ENCODE results near the gene SLC25A12.

SLC25A12 gene

DNA sequence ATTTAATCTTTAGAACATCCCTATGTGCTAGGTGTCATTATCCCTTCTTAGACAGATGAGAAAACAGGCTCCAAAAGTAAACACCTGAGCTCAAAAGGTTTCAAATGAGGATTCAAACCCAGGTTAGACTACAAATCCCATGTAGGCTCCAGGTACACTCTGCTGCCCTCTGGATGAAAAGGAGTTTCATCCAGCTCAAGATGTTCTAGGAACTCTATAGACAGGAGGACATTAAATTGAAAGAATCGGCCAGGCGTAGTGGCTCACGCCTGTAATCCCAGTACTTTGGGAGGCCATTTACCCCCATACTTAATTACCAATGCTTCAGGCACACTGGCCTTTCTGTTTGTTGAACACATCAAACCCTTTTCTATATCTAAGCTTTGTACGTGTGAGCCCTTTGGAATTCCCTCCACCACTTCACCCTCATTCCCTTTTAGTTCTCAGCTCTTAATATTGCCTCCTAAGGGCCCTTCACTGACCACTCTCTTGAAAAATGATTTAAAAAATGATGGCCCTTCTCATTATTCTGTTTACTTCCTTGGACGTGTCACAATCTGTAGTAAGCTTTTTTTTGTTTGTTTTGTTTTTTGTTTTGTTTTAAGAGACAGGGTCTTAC is 10.7 kb downstream of the SLC25A12 start:
- H3K4me3 ChIP-seq (ENCODE audit: low read length): no peak overlapping the region

DNA sequence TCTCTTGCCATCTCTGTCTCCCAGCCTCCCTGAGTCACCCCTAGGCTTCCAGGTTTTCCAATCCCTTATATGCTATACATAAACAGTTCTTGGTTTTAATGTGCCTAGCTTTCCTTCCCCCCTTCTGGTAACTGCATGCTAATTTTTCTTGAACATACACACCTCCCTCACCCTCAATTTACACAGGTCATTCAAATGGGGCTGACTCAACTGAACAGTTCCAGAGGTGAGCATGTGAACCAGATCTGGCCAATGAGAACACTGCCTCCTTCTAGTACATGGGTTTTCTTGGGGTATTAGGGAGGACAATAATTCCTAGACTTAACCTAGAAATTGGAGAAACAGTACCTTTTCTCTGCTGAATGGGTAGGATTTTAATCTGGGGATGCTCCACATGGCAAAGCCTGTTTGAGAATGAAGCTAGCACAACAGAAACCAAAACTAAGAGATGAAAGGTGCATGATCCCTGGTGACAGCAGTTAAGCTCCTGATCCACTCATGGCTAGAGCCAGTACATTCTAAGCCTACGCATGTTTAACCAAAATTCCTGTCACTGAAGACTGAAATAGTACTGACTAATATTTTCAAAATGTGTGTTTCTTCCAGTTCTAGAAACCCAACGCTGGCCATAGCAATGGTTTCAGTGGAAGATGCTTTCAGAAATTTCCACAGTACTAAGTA is 11.8 kb downstream of the SLC25A12 start:
- no peak overlapping the region for H3K4me2 ChIP-seq (ENCODE audit: low read length)
- no peaks in the 10 kb centered on the region for H3K36me3 ChIP-seq (ENCODE audit: insufficient read depth, low read length)
- no peaks in the 10 kb centered on the region for H3K27me3 ChIP-seq (ENCODE audit: control insufficient read depth, insufficient read depth, low read length)
- H3K9me3 ChIP-seq (replicated peaks; ENCODE audit: low read length): no peaks in the 10 kb centered on the region
- no peak overlapping the region for H3K9ac ChIP-seq (ENCODE audit: low read depth, low read length)
- H3K4me1 ChIP-seq (ENCODE audit: control insufficient read depth, insufficient read depth, low read length): peaks cover 9% of the 10 kb centered on the region
- H3K4me3 ChIP-seq (ENCODE audit: low read length): no peak overlapping the region

More for the DNA sequence above, 10.7 kb downstream of the SLC25A12 start:
- Histone ChIP-seq H3K4me2 (ENCODE audit: low read length) (no peak overlapping the region), H3K36me3 (ENCODE audit: insufficient read depth, low read length) (no peaks in the 10 kb centered on the region), H3K27me3 (ENCODE audit: control insufficient read depth, insufficient read depth, low read length) (no peaks in the 10 kb centered on the region), H3K9me3 (replicated peaks; ENCODE audit: low read length) (no peaks in the 10 kb centered on the region), H3K4me1 (ENCODE audit: control insufficient read depth, insufficient read depth, low read length) (peaks cover 4% of the 10 kb centered on the region), H3K9ac (ENCODE audit: low read depth, low read length) (no peak overlapping the region)

DNA sequence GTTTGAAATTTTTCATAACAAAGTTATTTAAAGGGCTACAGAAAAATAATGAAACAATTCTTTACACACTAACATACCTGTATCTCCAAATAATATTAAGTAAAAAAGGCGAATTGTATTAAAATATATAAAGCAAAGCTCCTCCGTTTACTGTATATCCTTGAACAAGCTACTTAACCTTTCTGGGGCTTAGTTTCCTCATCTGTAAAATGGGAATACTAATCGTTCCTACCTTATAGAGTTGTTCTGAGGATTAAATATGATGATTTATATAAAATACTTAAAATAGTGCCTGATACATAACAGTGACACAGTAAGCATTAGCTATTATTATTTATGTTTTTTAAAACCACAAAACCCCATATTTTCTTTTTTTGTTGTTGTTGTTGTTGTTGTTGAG is 13.3 kb downstream of the SLC25A12 start:
- Histone ChIP-seq H3K4me2 (ENCODE audit: low read length) (no peak overlapping the region), H3K27me3 (ENCODE audit: control insufficient read depth, insufficient read depth, low read length) (no peaks in the 10 kb centered on the region), H3K9me3 (replicated peaks; ENCODE audit: low read length) (no peaks in the 10 kb centered on the region), H3K4me3 (ENCODE audit: low read length) (no peak overlapping the region), H3K9ac (ENCODE audit: low read depth, low read length) (no peak overlapping the region), H3K4me1 (ENCODE audit: control insufficient read depth, insufficient read depth, low read length) (peaks cover 9% of the 10 kb centered on the region), H3K36me3 (ENCODE audit: insufficient read depth, low read length) (no peaks in the 10 kb centered on the region)

DNA sequence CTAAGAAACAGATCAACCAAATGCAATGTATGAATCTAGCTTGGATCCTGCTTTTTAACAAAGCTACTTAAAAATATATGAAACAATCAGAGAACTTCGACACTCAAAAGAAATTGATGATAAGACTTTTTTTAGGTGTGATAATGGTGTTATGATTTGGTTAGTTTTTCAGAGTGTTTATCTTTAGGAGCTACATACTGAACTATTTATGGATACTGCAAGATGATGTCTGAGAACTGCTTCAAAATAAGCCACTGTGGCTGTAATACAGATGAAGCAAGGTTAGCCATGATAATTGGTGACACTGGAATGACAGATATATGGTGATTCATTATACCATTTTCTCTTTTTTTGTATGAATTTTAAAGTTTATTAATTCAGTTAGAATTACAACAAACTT is 14.2 kb downstream of the SLC25A12 start:
- Histone ChIP-seq H3K27me3 (ENCODE audit: control insufficient read depth, insufficient read depth, low read length) (no peaks in the 10 kb centered on the region), H3K36me3 (ENCODE audit: insufficient read depth, low read length) (peaks cover 5% of the 10 kb centered on the region), H3K9ac (ENCODE audit: low read depth, low read length) (no peak overlapping the region), H3K4me3 (ENCODE audit: low read length) (no peak overlapping the region), H3K4me2 (ENCODE audit: low read length) (no peak overlapping the region), H3K9me3 (replicated peaks; ENCODE audit: low read length) (no peaks in the 10 kb centered on the region), H3K4me1 (ENCODE audit: control insufficient read depth, insufficient read depth, low read length) (peaks cover 9% of the 10 kb centered on the region)

DNA sequence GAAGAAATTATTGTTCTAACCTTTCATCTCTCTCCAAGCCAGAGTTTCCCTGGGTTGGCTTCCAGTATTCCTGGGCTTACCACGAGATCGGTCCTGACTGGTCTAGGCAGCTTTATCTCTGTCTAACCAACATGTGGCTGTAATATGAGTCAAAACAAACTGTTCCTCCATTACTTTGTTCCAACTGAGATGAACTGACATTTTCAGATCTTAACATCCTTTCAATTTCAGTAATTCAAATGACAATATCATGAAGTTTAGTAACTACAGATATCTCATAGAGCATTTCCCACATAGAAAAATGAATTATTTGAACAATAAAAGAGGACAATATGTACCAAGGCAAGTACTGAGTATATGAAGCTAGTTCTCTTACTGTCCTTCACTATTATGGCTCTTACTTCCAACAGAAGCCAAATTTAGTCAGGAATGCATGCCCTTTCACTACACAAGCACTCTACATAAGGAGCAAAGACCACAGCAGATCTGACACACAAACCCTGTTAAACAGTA is 15.5 kb downstream of the SLC25A12 start:
- Histone ChIP-seq H3K4me3 (ENCODE audit: low read length) (no peak overlapping the region), H3K27me3 (ENCODE audit: control insufficient read depth, insufficient read depth, low read length) (no peaks in the 10 kb centered on the region), H3K9me3 (replicated peaks; ENCODE audit: low read length) (no peaks in the 10 kb centered on the region), H3K9ac (ENCODE audit: low read depth, low read length) (no peak overlapping the region), H3K36me3 (ENCODE audit: insufficient read depth, low read length) (peaks cover 7% of the 10 kb centered on the region), H3K4me2 (ENCODE audit: low read length) (peak overlapping the region; percentile 22), H3K4me1 (ENCODE audit: control insufficient read depth, insufficient read depth, low read length) (peaks cover 9% of the 10 kb centered on the region)

DNA sequence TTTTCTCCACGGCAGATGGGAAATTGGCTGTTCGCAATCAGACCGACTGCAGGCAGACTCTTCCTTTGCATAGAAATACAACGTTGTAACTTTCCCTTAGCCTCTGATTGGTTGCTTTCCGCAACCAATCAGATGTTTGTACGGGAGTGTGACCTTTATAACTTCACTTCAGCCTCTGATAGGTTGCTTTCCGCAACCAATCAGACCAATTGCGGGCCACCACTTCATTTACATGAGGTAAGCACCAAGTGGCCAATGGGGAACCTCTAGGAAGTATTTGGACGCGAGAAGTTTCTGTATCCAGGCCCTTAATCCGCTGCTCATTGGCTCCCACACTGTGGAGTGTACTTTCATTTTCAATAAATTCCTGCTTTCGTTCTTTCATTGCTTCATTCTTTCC is 19.1 kb downstream of the SLC25A12 start:
- H3K9ac ChIP-seq (ENCODE audit: low read depth, low read length): no peak overlapping the region
- H3K4me3 ChIP-seq (ENCODE audit: low read length): no peak overlapping the region
- no peak overlapping the region for H3K4me2 ChIP-seq (ENCODE audit: low read length)
- H3K9me3 ChIP-seq (replicated peaks; ENCODE audit: low read length): no peaks in the 10 kb centered on the region
- peaks cover 9% of the 10 kb centered on the region for H3K4me1 ChIP-seq (ENCODE audit: control insufficient read depth, insufficient read depth, low read length)
- peaks cover 10% of the 10 kb centered on the region for H3K36me3 ChIP-seq (ENCODE audit: insufficient read depth, low read length)
- H3K27me3 ChIP-seq (ENCODE audit: control insufficient read depth, insufficient read depth, low read length): no peaks in the 10 kb centered on the region

DNA sequence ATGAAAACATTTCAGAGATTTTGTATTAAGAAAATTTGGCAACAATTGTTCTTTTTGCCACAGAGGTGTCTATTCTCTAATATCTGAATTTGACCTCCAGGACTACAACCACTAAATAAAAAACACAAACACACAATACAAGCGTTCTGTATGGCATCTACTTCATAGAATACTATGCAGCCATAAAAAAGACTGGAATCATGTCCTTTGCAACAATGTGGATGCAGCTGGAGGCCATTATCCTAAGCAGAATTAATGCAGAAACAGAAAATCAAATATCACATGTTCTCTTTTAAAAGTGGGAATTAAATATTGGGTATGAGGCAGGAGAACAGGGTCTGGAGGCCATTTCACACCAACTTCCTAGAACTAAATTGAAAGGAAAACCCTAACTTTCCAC is 19.5 kb downstream of the SLC25A12 start:
- Histone ChIP-seq H3K9ac (ENCODE audit: low read depth, low read length) (no peak overlapping the region), H3K4me3 (ENCODE audit: low read length) (no peak overlapping the region), H3K4me1 (ENCODE audit: control insufficient read depth, insufficient read depth, low read length) (peaks cover 9% of the 10 kb centered on the region), H3K9me3 (replicated peaks; ENCODE audit: low read length) (no peaks in the 10 kb centered on the region), H3K36me3 (ENCODE audit: insufficient read depth, low read length) (peaks cover 10% of the 10 kb centered on the region), H3K27me3 (ENCODE audit: control insufficient read depth, insufficient read depth, low read length) (no peaks in the 10 kb centered on the region), H3K4me2 (ENCODE audit: low read length) (no peak overlapping the region)

DNA sequence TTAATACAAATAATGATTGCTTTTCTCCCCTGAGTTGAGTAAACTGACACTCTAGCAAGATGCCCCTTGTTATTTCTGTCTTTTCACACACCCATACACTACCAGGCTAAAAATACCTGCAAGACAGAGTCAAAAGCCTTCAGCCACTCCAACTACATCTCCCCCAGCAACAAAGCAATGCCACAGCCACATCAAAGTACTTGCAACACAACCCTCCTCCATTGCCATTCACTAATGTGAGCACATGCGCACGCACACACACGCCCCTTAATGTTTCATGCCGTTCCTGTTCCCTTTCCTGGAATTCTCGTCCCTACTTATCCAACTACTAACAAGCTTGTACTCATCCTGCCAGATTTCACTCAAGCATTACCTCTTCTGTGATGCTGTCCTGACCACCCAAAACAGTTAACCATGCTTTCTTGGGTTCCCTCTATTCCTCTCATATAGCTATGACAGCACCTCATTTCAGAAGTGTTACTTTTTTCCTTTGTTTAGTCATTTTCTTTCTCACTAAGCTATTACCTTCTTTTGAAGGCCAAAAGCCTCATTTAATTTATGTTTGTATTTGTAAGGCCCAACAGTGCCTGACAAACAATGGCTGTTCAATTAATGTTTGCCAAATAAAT is 29.6 kb downstream of the SLC25A12 start:
- no peak overlapping the region for H3K9ac ChIP-seq (ENCODE audit: low read depth, low read length)
- H3K4me3 ChIP-seq (ENCODE audit: low read length): no peak overlapping the region
- no peak overlapping the region for H3K4me2 ChIP-seq (ENCODE audit: low read length)
- no peaks in the 10 kb centered on the region for H3K36me3 ChIP-seq (ENCODE audit: insufficient read depth, low read length)
- no peaks in the 10 kb centered on the region for H3K4me1 ChIP-seq (ENCODE audit: control insufficient read depth, insufficient read depth, low read length)
- no peaks in the 10 kb centered on the region for H3K9me3 ChIP-seq (replicated peaks; ENCODE audit: low read length)
- no peaks in the 10 kb centered on the region for H3K27me3 ChIP-seq (ENCODE audit: control insufficient read depth, insufficient read depth, low read length)

DNA sequence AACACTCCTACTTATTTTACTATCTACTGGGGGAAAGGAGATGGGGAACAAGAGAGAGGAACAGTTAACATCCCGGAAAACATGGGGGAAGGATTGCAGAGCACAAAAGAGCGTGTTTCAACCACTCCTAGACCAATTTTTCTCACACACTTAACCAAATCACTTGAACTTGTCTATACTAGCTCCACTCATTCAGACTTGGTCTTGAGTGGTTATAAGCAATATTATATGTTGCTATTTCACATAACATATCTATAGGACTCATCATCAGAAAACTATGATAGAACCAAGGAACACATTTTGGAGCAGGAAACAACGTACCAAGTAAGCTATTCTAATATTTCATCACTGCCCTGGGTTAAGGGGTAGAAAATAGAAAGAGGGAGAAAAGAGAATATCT is 31.5 kb downstream of the SLC25A12 start:
- H3K4me2 ChIP-seq (ENCODE audit: low read length): no peak overlapping the region
- H3K4me1 ChIP-seq (ENCODE audit: control insufficient read depth, insufficient read depth, low read length): peaks cover 4% of the 10 kb centered on the region
- H3K9me3 ChIP-seq (replicated peaks; ENCODE audit: low read length): no peaks in the 10 kb centered on the region
- H3K4me3 ChIP-seq (ENCODE audit: low read length): no peak overlapping the region
- no peak overlapping the region for H3K9ac ChIP-seq (ENCODE audit: low read depth, low read length)
- no peaks in the 10 kb centered on the region for H3K36me3 ChIP-seq (ENCODE audit: insufficient read depth, low read length)
- no peaks in the 10 kb centered on the region for H3K27me3 ChIP-seq (ENCODE audit: control insufficient read depth, insufficient read depth, low read length)

DNA sequence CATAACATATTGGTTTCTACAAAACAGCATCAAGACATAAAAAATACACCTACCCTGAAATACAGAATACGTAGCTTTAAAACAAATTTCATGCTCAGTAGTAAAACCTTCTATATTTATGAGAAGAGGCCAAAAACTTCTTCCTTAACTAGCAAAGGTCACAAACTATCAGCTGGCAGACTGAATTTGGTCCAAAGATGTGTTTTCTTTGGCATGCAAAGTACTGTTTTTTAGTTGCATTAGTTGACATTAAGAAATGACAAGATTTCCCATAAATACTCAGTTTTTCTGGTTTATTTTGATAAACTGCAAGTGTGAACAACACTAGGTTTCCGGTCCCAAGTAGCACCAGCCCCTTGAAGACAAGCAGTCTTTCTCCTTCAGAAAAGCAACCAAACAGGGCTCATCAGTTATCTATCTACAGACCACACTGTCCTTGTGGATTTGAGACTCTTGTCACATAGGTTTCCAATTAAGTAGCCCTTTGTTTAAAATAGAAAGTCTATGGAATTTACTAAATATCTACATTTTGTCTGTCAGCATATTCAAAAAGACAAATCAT is 35.6 kb downstream of the SLC25A12 start:
- H3K27me3 ChIP-seq (ENCODE audit: control insufficient read depth, insufficient read depth, low read length): no peaks in the 10 kb centered on the region
- H3K4me2 ChIP-seq (ENCODE audit: low read length): no peak overlapping the region
- no peak overlapping the region for H3K4me3 ChIP-seq (ENCODE audit: low read length)
- H3K9me3 ChIP-seq (replicated peaks; ENCODE audit: low read length): no peaks in the 10 kb centered on the region
- H3K36me3 ChIP-seq (ENCODE audit: insufficient read depth, low read length): peaks cover 6% of the 10 kb centered on the region
- no peak overlapping the region for H3K9ac ChIP-seq (ENCODE audit: low read depth, low read length)
- peaks cover 4% of the 10 kb centered on the region for H3K4me1 ChIP-seq (ENCODE audit: control insufficient read depth, insufficient read depth, low read length)

DNA sequence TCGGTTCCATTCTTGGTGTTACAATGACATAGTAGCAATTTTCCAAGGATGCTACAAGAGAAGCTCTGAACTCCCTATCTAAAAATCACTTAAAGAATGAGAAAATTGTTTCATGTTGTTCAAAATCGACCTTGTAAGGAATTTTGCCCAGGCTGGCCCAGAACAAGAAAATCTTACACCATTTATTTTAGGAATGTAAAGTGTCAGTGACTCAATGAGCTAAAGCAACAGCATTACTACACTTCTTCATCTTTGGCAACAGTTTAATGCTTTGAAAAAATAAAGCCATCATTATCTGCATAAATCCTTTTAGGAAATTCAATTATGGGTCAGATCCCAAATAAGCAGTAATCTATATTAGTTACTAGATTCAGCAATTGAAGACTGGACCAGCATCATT is 38.6 kb downstream of the SLC25A12 start:
- Histone ChIP-seq H3K36me3 (ENCODE audit: insufficient read depth, low read length) (peaks cover 7% of the 10 kb centered on the region), H3K4me3 (ENCODE audit: low read length) (no peak overlapping the region)

More for the DNA sequence above, 38.6 kb downstream of the SLC25A12 start:
- peaks cover 4% of the 10 kb centered on the region for H3K4me1 ChIP-seq (ENCODE audit: control insufficient read depth, insufficient read depth, low read length)
- no peak overlapping the region for H3K9ac ChIP-seq (ENCODE audit: low read depth, low read length)
- no peak overlapping the region for H3K4me2 ChIP-seq (ENCODE audit: low read length)
- H3K27me3 ChIP-seq (ENCODE audit: control insufficient read depth, insufficient read depth, low read length): no peaks in the 10 kb centered on the region
- no peaks in the 10 kb centered on the region for H3K9me3 ChIP-seq (replicated peaks; ENCODE audit: low read length)
